K562 (cell line): Measurements from ENCODE around the gene TTC33. TPM values are rescaled to one million over a fixed set of nuclear protein-coding genes. Genes with fewer than 3 reads are reported as not detected.
A peak's percentile ranks its signal among the peaks of the same experiment; 100 is the strongest.

ENCODE experiments used
- ATAC-seq: fragments of 200-7000 bp; cut with Tn5 transposase; 3 replicates; pipeline ENCODE4 v1.9.1; 2020; ENCODE audit warnings: moderate library complexity
- BruUV-seq: library from RNA; stranded (reverse); fragments of 400-500 nt; replicated peaks from 2 replicates; lab custom pipeline; 2021; lab: Mats Ljungman, UMichigan
- CTCF ChIA-PET: fragments of 300-600 bp; formaldehyde crosslinking; extraction: SDS; loops from one replicate; lab custom pipeline; 2021; ENCODE audit warnings: low intra/inter-chr PET ratio; lab: Yijun Ruan, JAX
- POLR2A ChIA-PET: fragments of 300-600, 350-650 bp; sonication (Branson Sonifier 250); formaldehyde crosslinking; extraction: SDS; loops from one replicate; lab custom pipeline; 2021; ENCODE audit warnings: antibody characterized with exemption, inconsistent platforms; lab: Yijun Ruan, JAX
- DNase-seq, 4 experiments: peaks; one replicate each; pipeline versions ENCODE4 v3.0.0 to v3.0.0-alpha.2; 2011 to 2018; ENCODE audit warnings: low spot score in 3 of 4, mixed read lengths in 3 of 4; ENCODE audit errors: extremely low read depth in 1 of 4
- FAIRE-seq: peaks from 2 replicates; lab custom pipeline; 2011; peaks lifted over from hg19 to GRCh38; lab: Jason Lieb, UNC
- H2AFZ ChIP-seq: 2 replicates; pipeline ENCODE4 v1.6.0; 2011; ENCODE audit warnings: low read depth, low read length, control low read depth, inconsistent platforms
- H3K27ac ChIP-seq: fragments of 200-600 bp; 3 replicates; pipeline ENCODE4 v1.8.0; 2011; ENCODE audit warnings: low read depth, mild to moderate bottlenecking, control low read depth, inconsistent platforms, low read length, moderate library complexity, mixed read lengths; ENCODE audit errors: extremely low read depth
- H3K27me3 ChIP-seq, 2 experiments: fragments of 300-600 bp in 1 of 2; 2 replicates in 1 of 2; 3 replicates in 1 of 2; pipeline versions ENCODE4 v1.6.0 to v1.8.0; 2011; ENCODE audit warnings: inconsistent platforms in 2 of 2, low read length in 2 of 2, mild to moderate bottlenecking in 1 of 2, mixed read lengths in 1 of 2, moderate library complexity in 1 of 2; ENCODE audit not compliant: control insufficient read depth in 2 of 2, insufficient read depth in 2 of 2
- H3K36me3 ChIP-seq: fragments of 300-600 bp; 3 replicates; pipeline ENCODE4 v1.8.0; 2011; ENCODE audit warnings: mild to moderate bottlenecking, low read length, inconsistent platforms; ENCODE audit not compliant: control insufficient read depth, insufficient read depth
- H3K4me1 ChIP-seq, 2 experiments: fragments of 200-600 bp in 1 of 2; replicated peaks in 1 of 2; 2 replicates in 1 of 2; 3 replicates in 1 of 2; pipeline versions ENCODE4 v1.5.1 to v1.8.0; 2011; ENCODE audit warnings: inconsistent platforms in 2 of 2, low read length in 2 of 2, mild to moderate bottlenecking in 1 of 2, mixed read lengths in 1 of 2, moderate library complexity in 1 of 2; ENCODE audit not compliant: control insufficient read depth in 2 of 2, insufficient read depth in 2 of 2
- H3K4me2 ChIP-seq: 2 replicates; pipeline ENCODE4 v1.6.1; 2011; ENCODE audit warnings: low read length, control low read depth, inconsistent platforms, mixed read lengths; ENCODE audit not compliant: insufficient read depth
- H3K4me3 ChIP-seq: fragments of 200-600 bp; sonication (generic), shearing (Covaris generic); 2 replicates; pipeline ENCODE4 v1.5.1; 2016; ENCODE audit warnings: control low read depth, inconsistent platforms
- H3K79me2 ChIP-seq: fragments of 200-600 bp; 3 replicates; pipeline ENCODE4 v1.8.0; 2011; ENCODE audit warnings: low read length, inconsistent platforms; ENCODE audit not compliant: control insufficient read depth, insufficient read depth
- H3K9ac ChIP-seq, 2 experiments: 2 replicates each; pipeline versions ENCODE4 v1.6.0 to v1.6.1; 2011; ENCODE audit warnings: low read depth in 2 of 2, low read length in 2 of 2, control low read depth in 1 of 2, inconsistent platforms in 1 of 2, mild to moderate bottlenecking in 1 of 2, mixed read lengths in 1 of 2; ENCODE audit not compliant: insufficient read depth in 1 of 2
- H3K9me1 ChIP-seq: one replicate; pipeline ENCODE4 v1.6.0; 2011; ENCODE audit warnings: inconsistent platforms, mild to moderate bottlenecking, low read length, moderate library complexity; ENCODE audit not compliant: control insufficient read depth, insufficient read depth
- H3K9me3 ChIP-seq: replicated peaks from 2 replicates; pipeline ENCODE4 v1.5.1; 2011; ENCODE audit warnings: low read depth, low read length, inconsistent platforms; ENCODE audit not compliant: control insufficient read depth, insufficient read depth
- H4K20me1 ChIP-seq: replicated peaks from 2 replicates; pipeline ENCODE4 v1.6.1; 2011; ENCODE audit warnings: low read length, inconsistent platforms, mixed read lengths; ENCODE audit not compliant: control insufficient read depth, insufficient read depth
- ATF3 ChIP-seq, 2 experiments: fragments of 450-650 bp in 1 of 2; sonication (generic) in 1 of 2; formaldehyde crosslinking in 1 of 2; IDR thresholded peaks in 1 of 2; conservative IDR thresholded peaks in 1 of 2; 2 replicates each; pipeline versions ENCODE4 v1.6.1 to v1.8.1; 2016 to 2023; ENCODE audit warnings: mild to moderate bottlenecking in 2 of 2, moderate library complexity in 2 of 2, inconsistent platforms in 1 of 2, missing genetic modification reagents in 1 of 2
- CXXC5 ChIP-seq: fragments of 250-450 bp; sonication (Bioruptor Pico); IDR thresholded peaks from 2 replicates; pipeline ENCODE4 v1.8.0; 2022; ENCODE audit warnings: inconsistent platforms, mild to moderate bottlenecking, moderate library complexity
- HIVEP1 ChIP-seq: fragments of 250-450 bp; sonication (Bioruptor Pico); IDR thresholded peaks from 2 replicates; pipeline ENCODE4 v1.4.0; 2020; ENCODE audit warnings: mild to moderate bottlenecking
- ILF3 ChIP-seq: fragments of 450-650 bp; IDR thresholded peaks from 2 replicates; pipeline ENCODE4 v1.6.1; 2018; ENCODE audit warnings: antibody characterized with exemption, mild to moderate bottlenecking, moderate library complexity, borderline replicate concordance
- MEF2A ChIP-seq: IDR thresholded peaks from 2 replicates; pipeline ENCODE4 v1.6.1; 2011; ENCODE audit warnings: low read depth, mild to moderate bottlenecking, low read length, moderate library complexity; ENCODE audit not compliant: control insufficient read depth
- MEF2D ChIP-seq: conservative IDR thresholded peaks from 2 replicates; pipeline ENCODE4 v1.6.1; 2016; ENCODE audit warnings: low read depth, missing genetic modification characterization, missing compliant biosample characterization
- MEIS2 ChIP-seq: fragments of 450-650 bp; IDR thresholded peaks from 2 replicates; pipeline ENCODE4 v1.6.1; 2014; ENCODE audit warnings: mild to moderate bottlenecking; ENCODE audit not compliant: partially characterized antibody
- NFE2 ChIP-seq: IDR thresholded peaks from 2 replicates; pipeline ENCODE4 v1.6.1; 2014; ENCODE audit warnings: antibody characterized with exemption, low read depth
- POLR2B ChIP-seq: fragments of 450-650 bp; IDR thresholded peaks from 2 replicates; pipeline ENCODE4 v1.6.1; 2018; ENCODE audit warnings: low read depth; ENCODE audit not compliant: partially characterized antibody
- POU5F1 ChIP-seq: fragments of 150-350 bp; IDR thresholded peaks from 2 replicates; pipeline ENCODE4 v1.6.1; 2014; ENCODE audit warnings: borderline replicate concordance, low read length, low read depth, mild to moderate bottlenecking; ENCODE audit not compliant: partially characterized antibody
- SP1 ChIP-seq: sonication (generic); formaldehyde crosslinking; IDR thresholded peaks from 2 replicates; pipeline ENCODE4 v1.8.1; 2022; ENCODE audit warnings: mild to moderate bottlenecking, missing genetic modification reagents
- SPI1 ChIP-seq: IDR thresholded peaks from 2 replicates; pipeline ENCODE4 v1.6.1; 2011; ENCODE audit warnings: low read depth, low read length, control low read depth, borderline replicate concordance
- TEAD2 ChIP-seq: fragments of 450-650 bp; IDR thresholded peaks from 2 replicates; pipeline ENCODE4 v1.6.1; 2016; ENCODE audit warnings: missing genetic modification characterization, control low read depth, missing compliant biosample characterization
- TEAD4 ChIP-seq, 2 experiments: sonication (generic) in 1 of 2; formaldehyde crosslinking in 1 of 2; IDR thresholded peaks; 2 replicates each; pipeline versions ENCODE4 v1.6.1 to v1.8.0; 2012 to 2022; ENCODE audit warnings: borderline replicate concordance in 1 of 2, inconsistent platforms in 1 of 2, low read length in 1 of 2, mild to moderate bottlenecking in 1 of 2, missing genetic modification reagents in 1 of 2
- TSC22D4 ChIP-seq: fragments of 450-650 bp; IDR thresholded peaks from 2 replicates; pipeline ENCODE4 v1.6.1; 2016; ENCODE audit warnings: missing genetic modification characterization, missing biosample characterization, control low read depth
- USF2 ChIP-seq: sonication (generic); formaldehyde crosslinking; IDR thresholded peaks from 2 replicates; pipeline ENCODE4 v1.5.0; 2020; ENCODE audit warnings: missing genetic modification reagents
- ZKSCAN8 ChIP-seq: fragments of 200-800 bp; sonication (Bioruptor generic); IDR thresholded peaks from 2 replicates; pipeline ENCODE4 v1.6.1; 2016; ENCODE audit warnings: missing genetic modification characterization, missing compliant biosample characterization
- ZNF165 ChIP-seq: fragments of 250-450 bp; sonication (Bioruptor Pico); IDR thresholded peaks from 2 replicates; pipeline ENCODE4 v1.4.0; 2020; ENCODE audit warnings: borderline replicate concordance
- ZNF212 ChIP-seq: fragments of 450-650 bp; formaldehyde crosslinking; IDR thresholded peaks from 2 replicates; pipeline ENCODE4 v1.4.0; 2020; ENCODE audit warnings: mild to moderate bottlenecking
- WGBS: fragments of 100-300 bp; shearing (Covaris generic); methylation state at CpG from one replicate; pipeline ENCODE4 v1.1.6; 2016; ENCODE audit warnings: low coverage, mixed read lengths; ENCODE audit not compliant: insufficient coverage; ENCODE audit errors: missing lambda C conversion rate; 5-methylcytosine and 5-hydroxymethylcytosine counted together
- in situ Hi-C: fragments of 300-500 bp; cut with MboI; formaldehyde crosslinking; loops from 4 replicates; pipeline ENCODE4 v1.15.0; 2018; ENCODE audit warnings: inconsistent platforms, mixed read lengths
- intact Hi-C: fragments of 100-400 bp; cut with micrococcal nuclease; formaldehyde crosslinking; loops from 2 replicates; pipeline ENCODE4 v1.14.2; 2022
- polyA plus RNA-seq, 8 experiments: library from polyadenylated mRNA; depleted of rRNA in 4 of 8; stranded (reverse) in 5 of 8; unstranded in 3 of 8; fragments of >200 nt; fragmentation: Nextera tagmentation in 2 of 8; fragmentation: Illumina TruSeq in 1 of 8; extraction: Ambion mirVana in 2 of 8; extraction: Trizol in 1 of 8; gene quantifications; 2 replicates each; pipeline versions ENCODE4 v1.2.1 to v1.2.3, GENCODE V29; 2011 to 2014; ENCODE audit warnings: inconsistent platforms in 1 of 8, missing spikeins in 1 of 8
- total RNA-seq, 7 experiments: library from RNA; depleted of rRNA in 6 of 7; stranded (reverse); fragments of >200 nt in 6 of 7; fragmentation: Illumina TruSeq in 2 of 7; extraction: Trizol in 2 of 7; gene quantifications; 2 replicates each; pipeline versions ENCODE4 v1.2.1 to v1.2.3, GENCODE V29; 2011 to 2021; ENCODE audit warnings: low replicate concordance in 1 of 7

Gene TTC33
- total and polyA plus RNA-seq, 9 of the 15 experiments (the other 6 are each of a cell fraction or from before 2014, with no cell fraction given) = 11.5 to 24.9 (median 21.1) TPM

DNA sequence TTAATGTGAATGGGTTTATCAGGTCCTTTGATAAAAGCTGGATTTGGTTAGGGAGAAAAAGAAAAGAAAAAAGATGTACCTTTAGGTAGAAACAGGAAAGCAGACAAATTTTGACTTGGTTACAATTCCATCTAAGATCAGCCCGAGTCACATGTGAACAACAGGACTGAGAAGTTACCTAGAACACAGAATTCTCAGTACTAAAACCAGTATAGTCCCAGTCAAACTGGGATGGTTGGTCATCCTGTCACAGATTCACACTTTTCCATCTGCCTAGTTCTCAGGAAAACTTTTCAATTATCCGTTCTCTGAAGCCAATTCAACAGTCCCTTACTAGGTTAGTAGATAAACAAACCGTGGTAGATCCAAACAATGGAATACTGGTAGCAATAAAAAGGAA is 266.3 kb downstream of the TTC33 start (continued):
- TF ChIP-seq POU5F1 (no peak), ILF3 (no peak)
- TF ChIP-seq, all 486 proteins: peak for 0

DNA sequence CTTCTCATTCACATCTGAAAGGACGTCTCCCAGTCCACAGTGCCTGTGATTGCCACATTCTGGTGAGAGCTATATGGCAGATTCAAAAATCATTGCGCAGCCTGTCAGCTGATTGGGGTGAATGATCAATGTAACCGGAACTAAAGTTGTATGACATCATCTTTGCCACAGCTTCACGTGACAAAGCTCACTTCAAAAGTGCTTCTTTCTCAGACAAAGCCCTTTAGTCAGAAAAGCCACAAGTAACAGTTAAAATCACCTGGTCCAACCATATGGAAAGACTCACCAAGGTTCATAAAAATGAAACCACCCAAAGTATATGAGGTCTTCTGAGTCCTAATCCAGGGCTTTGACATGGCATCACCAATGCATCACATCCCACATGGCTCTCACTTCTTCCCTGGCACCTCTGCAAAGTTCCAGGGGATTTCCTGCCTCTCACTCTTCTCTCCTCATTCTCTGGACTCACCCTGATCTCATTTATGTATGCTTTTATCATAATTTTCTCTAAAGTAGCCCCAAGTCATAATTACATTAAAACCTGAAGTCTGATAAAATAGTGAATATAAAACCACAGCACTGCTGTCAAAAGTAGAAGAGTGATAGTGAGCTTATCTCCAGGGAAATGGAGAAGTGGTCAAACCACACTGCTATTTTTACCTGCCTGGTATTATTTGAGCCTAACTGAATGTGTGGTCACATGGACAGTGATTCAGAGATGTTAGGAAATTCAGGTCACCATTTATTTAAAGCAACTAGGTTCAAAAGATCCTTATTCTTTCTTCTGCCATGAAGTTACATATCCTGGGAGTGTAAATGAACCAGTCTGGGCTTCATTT is 269.1 kb downstream of the TTC33 start:
- Histone ChIP-seq H3K9me1 (no peaks in the 10 kb centered on the region), H3K79me2 (no peaks in the 10 kb centered on the region), H3K4me1 (no peaks in the 10 kb centered on the region), H4K20me1 (no peaks in the 10 kb centered on the region), H2AFZ (no peak overlapping the region), H3K4me2 (no peak overlapping the region), H3K27me3 (no peaks in the 10 kb centered on the region), H3K9me3 (no peaks in the 10 kb centered on the region), H3K36me3 (no peaks in the 10 kb centered on the region), H3K9ac (no peak overlapping the region), H3K27ac (no peak overlapping the region), H3K4me3 (no peak overlapping the region)
- 0% methylated on average over 4 of the region's 4 CpGs for WGBS
- intact Hi-C loops (no loop called here), in situ Hi-C loops (no loop called here)
- ChIA-PET CTCF (no interaction called here), POLR2A (interaction anchor here (1.7 kb wide), 1 partner anchor 10 kb away, joined by 4 read pairs; no protein-coding TSS in a partner anchor)
- no TSS peak for BruUV-seq
- FAIRE-seq (no peak), DNase-seq (no peak), ATAC-seq (no peak)
- TF ChIP-seq ZKSCAN8 (no peak), SP1 (CRISPR knock-in tag) (no peak), TEAD4 (IDR thresholded peaks at IDR 0.05; ENCODE audit: low read length) (peak; percentile 46; the same call in 1 of the 2 replicates), TEAD4 (CRISPR knock-in tag; IDR thresholded peaks at IDR 0.05; ENCODE audit: borderline replicate concordance) (no peak), MEIS2 (peak; percentile 54), MEF2A (0 out of 2 replicates have a peak, but pooled peaks have one; percentile 18), POLR2B (no peak), ZNF212 (CRISPR knock-in tag) (no peak), TEAD2 (tag) (no peak), SPI1 (peak; percentile 45), ATF3 (IDR thresholded peaks at IDR 0.05) (peak; percentile 39; the same call in 1 of the 2 replicates), ATF3 (CRISPR knock-in tag; conservative IDR thresholded peaks at IDR 0.05) (no peak), CXXC5 (CRISPR knock-in tag) (no peak), USF2 (CRISPR knock-in tag) (peak; percentile 38), ZNF165 (CRISPR knock-in tag) (no peak), MEF2D (tag) (peak; percentile 89), NFE2 (no peak), HIVEP1 (CRISPR knock-in tag) (no peak), TSC22D4 (tag) (no peak)
